SJCRH30 (cell line): ENCODE results near the gene SYK. TPM values are rescaled to one million over a fixed set of nuclear protein-coding genes. Genes with fewer than 3 reads are reported as not detected.
"Not testable (repeated sequence)": the region's sequence is repeated elsewhere in the genome, so short reads cannot be mapped to it uniquely, and the experiment has no call there.

Source experiments
- DNase-seq, 2 experiments: peaks; one replicate each; pipeline ENCODE4 v3.0.0-alpha.2; 2015 to 2020
- H3K27ac ChIP-seq: fragments of 250-450 bp; sonication (Bioruptor Pico); 2 replicates; pipeline ENCODE4 v1.5.1; 2020; ENCODE audit warnings: mild to moderate bottlenecking, moderate library complexity
- H3K27me3 ChIP-seq: fragments of 250-450 bp; sonication (Bioruptor Pico); 2 replicates; pipeline ENCODE4 v1.5.1; 2020; ENCODE audit warnings: mild to moderate bottlenecking, moderate library complexity
- H3K36me3 ChIP-seq: fragments of 250-450 bp; sonication (Bioruptor Pico); 2 replicates; pipeline ENCODE4 v1.5.1; 2020; ENCODE audit warnings: mild to moderate bottlenecking, moderate library complexity
- H3K4me1 ChIP-seq: fragments of 250-450 bp; sonication (Bioruptor Pico); 2 replicates; pipeline ENCODE4 v1.5.1; 2020; ENCODE audit warnings: mild to moderate bottlenecking, moderate library complexity
- H3K4me3 ChIP-seq: fragments of 250-450 bp; sonication (Bioruptor Pico); 2 replicates; pipeline ENCODE4 v1.5.1; 2020; ENCODE audit warnings: mild to moderate bottlenecking, moderate library complexity
- H3K9me3 ChIP-seq: fragments of 250-450 bp; sonication (Bioruptor Pico); replicated peaks from 2 replicates; pipeline ENCODE4 v1.5.1; 2020; ENCODE audit warnings: mild to moderate bottlenecking, moderate library complexity
- total RNA-seq: library from RNA; depleted of rRNA; stranded (reverse); fragments of >200 nt; shearing (Covaris generic); gene quantifications from 2 replicates; pipeline ENCODE4 v1.2.3, GENCODE V29; 2014

SYK gene
- total RNA-seq, 1 experiment from 2014 or later: not detected

- no peaks in the 10 kb centered on the region for H3K36me3 ChIP-seq
- H3K27me3 ChIP-seq: no peaks in the 10 kb centered on the region
- DNase-seq: no peak
- no peak overlapping the region for H3K4me3 ChIP-seq
- H3K9me3 ChIP-seq: 0 out of 2 replicates have a peak, but pooled peaks cover 2% of the 10 kb centered on the region
- no peaks in the 10 kb centered on the region for H3K4me1 ChIP-seq
- no peak overlapping the region for H3K27ac ChIP-seq
Measured at GRCh38 chr9:90807006-90807405, 5.4 kb downstream of the SYK start.

DNA sequence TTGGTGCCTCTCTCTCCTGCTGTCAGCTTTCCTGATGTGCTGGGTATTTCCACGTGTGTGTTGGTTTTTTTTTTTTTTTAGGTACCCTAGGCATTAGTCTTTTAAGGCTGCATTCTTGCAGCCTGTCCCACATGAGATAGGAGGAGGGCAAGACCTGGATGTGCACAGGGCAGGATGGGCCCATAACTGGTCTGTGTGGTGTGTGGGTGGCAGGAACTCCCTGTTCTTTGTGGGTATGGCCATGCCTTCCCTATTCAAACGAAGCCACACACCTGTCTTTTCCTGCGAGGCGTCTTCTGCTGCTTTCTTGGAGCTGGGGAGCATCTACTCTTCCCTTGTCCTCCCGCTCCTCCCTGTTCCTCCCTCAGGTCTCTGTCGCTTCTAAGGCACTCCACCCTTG, 6.8 kb downstream of the SYK start:
- Histone ChIP-seq H3K36me3 (no peaks in the 10 kb centered on the region), H3K4me3 (no peak overlapping the region), H3K27me3 (no peaks in the 10 kb centered on the region), H3K27ac (no peak overlapping the region), H3K9me3 (no peaks in the 10 kb centered on the region), H3K4me1 (no peaks in the 10 kb centered on the region)
- no peak for DNase-seq

DNA sequence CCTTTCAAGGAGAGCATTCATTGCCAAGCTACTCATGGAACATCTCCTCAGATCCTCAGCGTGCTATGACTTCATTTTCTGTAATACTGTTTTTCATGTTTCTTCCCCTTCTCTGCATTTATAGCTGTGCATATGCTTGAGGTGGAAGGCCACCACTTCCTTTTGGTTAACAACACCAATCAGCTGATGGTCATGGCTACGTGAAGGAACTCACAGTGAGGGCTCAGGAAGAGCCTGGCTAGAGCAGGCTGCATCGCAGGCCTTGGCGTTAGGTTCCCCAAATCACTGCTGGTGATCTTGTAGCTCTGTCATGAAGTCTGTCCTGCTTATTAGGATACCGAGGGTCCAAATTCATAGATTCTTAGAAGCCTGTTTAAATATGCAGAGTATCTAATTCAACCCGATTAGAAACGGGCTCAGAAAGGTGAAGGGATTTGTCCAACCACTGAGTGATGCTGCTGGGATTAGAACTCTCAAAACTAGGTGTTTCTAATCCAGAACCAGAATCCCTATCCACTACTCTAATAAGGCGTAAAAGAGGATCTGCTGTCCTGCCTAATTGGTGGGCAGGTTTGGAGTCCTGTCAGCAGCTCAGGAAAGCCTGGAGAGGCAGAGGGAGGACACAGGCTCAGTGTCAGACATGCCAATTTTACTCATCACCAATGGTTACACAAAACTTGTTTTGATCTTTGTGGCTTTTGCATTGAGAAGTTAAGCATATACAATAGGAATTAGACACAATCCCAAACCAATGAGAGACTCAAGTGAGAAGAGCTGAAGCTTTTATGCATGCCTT, 7.5 kb downstream of the SYK start:
- H3K4me1 ChIP-seq: no peaks in the 10 kb centered on the region
- no peaks in the 10 kb centered on the region for H3K9me3 ChIP-seq
- DNase-seq: no peak
- no peak overlapping the region for H3K27ac ChIP-seq
- H3K36me3 ChIP-seq: no peaks in the 10 kb centered on the region
- H3K27me3 ChIP-seq: no peaks in the 10 kb centered on the region
- H3K4me3 ChIP-seq: no peak overlapping the region

DNA sequence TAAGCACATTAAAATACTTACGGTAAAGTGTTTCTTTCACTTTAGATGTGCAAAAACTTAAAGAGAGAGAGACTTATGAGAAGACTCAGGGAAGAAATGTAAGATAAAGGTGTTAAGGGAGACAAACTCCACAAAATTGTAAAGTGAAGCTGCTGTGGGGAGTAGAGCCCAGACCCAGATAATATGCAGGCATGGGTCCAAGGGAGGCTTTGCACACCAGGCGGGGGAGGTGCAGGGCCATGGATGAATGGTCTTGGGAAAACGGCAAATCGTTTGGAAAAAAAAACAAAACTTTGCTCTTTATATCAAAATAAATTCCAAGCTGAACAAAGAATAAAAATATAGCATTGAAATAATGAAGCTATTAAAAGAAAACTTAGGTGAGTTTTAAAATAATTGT, 9.1 kb downstream of the SYK start:
- Histone ChIP-seq H3K36me3 (no peaks in the 10 kb centered on the region), H3K27ac (no peak overlapping the region), H3K9me3 (no peaks in the 10 kb centered on the region), H3K27me3 (no peaks in the 10 kb centered on the region), H3K4me1 (no peaks in the 10 kb centered on the region), H3K4me3 (no peak overlapping the region)
- no peak for DNase-seq

GRCh38 chr9:90813046-90813445, 11.4 kb downstream of the SYK start:
- H3K27me3 ChIP-seq: no peaks in the 10 kb centered on the region
- H3K9me3 ChIP-seq: no peaks in the 10 kb centered on the region; the same call in 1 of the 2 replicates
- H3K4me1 ChIP-seq: no peaks in the 10 kb centered on the region
- H3K4me3 ChIP-seq: no peak overlapping the region
- H3K27ac ChIP-seq: no peak overlapping the region
- no peaks in the 10 kb centered on the region for H3K36me3 ChIP-seq
- DNase-seq: no peak

DNA sequence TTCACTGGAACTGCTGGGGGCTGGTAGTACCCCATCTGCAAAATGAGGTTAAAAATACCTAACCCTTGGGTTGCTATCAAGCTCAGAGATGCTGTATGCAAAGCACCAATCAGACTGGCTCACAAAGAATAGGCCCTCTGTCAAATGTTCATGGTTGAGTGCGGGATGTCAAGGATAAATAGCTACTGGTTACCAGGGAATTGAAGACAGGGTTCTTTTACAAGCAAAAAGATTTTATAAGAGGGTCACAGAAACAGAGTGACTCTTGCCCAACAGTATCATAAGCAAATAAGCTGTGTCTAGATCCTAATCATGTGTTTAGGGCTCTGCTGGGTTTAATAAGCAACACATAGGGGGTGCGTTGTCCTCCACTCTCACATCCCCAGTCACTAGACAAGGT, 11.9 kb downstream of the SYK start:
- H3K36me3 ChIP-seq: no peaks in the 10 kb centered on the region
- H3K9me3 ChIP-seq: no peaks in the 10 kb centered on the region; the same call in 1 of the 2 replicates
- no peak for DNase-seq
- no peak overlapping the region for H3K4me3 ChIP-seq
- no peaks in the 10 kb centered on the region for H3K4me1 ChIP-seq
- no peak overlapping the region for H3K27ac ChIP-seq
- H3K27me3 ChIP-seq: no peaks in the 10 kb centered on the region

DNA sequence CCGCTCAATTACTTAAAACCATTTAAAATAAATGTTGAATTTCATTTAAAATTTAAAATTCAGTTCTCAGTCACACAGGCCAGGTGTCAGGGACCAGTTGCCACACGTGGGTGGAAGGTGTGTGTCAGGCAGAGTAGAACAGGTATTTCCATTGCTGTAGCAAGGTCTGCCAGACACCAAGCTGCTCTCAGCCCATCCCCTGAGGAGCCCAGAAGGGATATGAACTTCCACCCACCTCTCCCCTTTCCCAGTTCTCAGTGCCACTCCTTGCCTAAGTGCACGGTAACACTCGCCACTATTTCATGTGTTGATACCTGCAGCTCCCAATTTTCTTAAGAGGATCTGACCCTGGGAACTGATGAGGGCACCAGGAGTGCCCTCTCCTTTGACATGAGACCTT, 12.7 kb downstream of the SYK start:
- Histone ChIP-seq H3K4me1 (no peaks in the 10 kb centered on the region), H3K9me3 (no peaks in the 10 kb centered on the region; the same call in 1 of the 2 replicates), H3K27me3 (no peaks in the 10 kb centered on the region), H3K4me3 (no peak overlapping the region), H3K36me3 (no peaks in the 10 kb centered on the region), H3K27ac (no peak overlapping the region)
- DNase-seq: no peak

DNA sequence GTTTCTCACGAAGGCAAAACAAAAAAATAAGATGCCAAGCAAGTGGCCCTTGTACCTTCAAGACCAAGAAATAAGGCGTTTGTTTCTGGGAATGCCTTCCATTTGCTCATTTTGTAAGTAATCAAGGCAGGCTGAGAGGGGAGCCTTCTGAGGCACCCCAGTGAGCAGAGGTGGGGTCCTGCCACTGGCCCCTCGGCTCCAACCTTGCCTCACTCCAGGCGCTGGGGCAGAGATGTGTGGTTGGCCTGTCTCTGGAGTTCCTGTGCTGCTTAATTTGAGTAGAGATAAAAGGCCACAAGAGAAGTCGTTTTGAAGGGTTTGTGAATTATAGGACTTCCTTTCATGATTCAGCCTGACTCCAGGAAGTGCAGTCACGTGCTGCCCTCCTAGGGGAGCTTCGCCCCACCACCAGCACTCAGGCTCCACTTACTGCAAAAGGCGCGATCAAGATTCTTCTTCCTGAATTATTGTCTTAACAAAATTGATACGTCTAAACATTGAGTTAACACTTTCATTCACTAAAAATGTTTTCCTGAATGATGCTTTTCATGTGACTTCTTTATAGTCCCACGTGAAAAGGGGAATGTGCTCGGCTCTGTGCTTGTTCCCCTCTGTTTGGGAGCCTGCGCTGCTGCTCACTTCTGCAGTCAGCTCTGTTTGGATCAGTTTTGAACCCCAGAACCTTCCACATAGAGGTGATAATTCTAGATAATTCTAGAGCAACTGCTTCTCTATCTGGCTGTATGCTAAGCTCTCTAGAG, 13.7 kb downstream of the SYK start:
- Histone ChIP-seq H3K27me3 (no peaks in the 10 kb centered on the region), H3K4me1 (no peaks in the 10 kb centered on the region), H3K4me3 (no peak overlapping the region), H3K27ac (no peak overlapping the region), H3K36me3 (no peaks in the 10 kb centered on the region), H3K9me3 (no peaks in the 10 kb centered on the region; the same call in 1 of the 2 replicates)
- no peak for DNase-seq

DNA sequence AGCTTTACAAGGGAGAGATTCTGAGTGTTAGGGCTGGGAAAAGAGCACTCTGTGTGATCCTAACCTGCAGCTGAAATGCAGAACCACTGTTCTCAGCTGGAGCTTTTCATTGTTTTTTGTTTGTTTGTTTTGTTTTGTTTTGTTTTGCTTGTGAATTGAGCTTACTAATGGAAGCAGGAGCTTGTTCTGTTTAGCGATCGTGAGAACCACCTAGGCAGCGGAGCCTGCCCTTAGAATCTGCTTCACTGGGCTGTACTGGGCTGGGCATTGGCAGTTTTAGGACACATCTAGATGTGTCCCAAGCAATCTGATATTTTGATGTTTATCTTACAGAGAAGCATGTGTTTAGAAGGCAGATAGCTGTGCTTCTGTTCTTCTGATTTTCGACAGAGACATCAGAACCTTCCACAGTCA, 14.3 kb downstream of the SYK start:
- H3K27ac ChIP-seq: no peak overlapping the region
- H3K36me3 ChIP-seq: no peaks in the 10 kb centered on the region
- no peak for DNase-seq
- no peaks in the 10 kb centered on the region for H3K4me1 ChIP-seq
- no peak overlapping the region for H3K4me3 ChIP-seq
- no peaks in the 10 kb centered on the region for H3K27me3 ChIP-seq
- H3K9me3 ChIP-seq: no peaks in the 10 kb centered on the region; the same call in 1 of the 2 replicates

DNA sequence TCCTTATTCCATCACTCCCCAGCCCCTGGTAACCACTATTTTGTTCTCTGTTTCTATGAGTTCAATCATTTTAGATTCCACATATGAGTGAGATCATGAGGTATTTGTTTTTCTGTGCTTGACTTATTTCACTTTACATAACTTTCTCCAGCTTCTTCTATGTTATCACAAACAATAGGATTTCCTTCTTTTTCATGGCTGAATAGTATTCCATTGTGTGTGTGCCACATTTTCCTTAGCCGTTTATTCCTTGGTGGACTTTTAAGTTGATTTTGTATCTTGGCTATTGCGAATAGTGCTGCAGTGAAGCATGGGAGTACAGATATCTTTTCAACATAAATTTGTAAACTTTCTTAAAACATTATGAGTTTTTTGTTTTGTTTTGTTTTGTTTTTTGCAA, 15.1 kb downstream of the SYK start:
- H3K4me3 ChIP-seq: no peak overlapping the region
- no peaks in the 10 kb centered on the region for H3K4me1 ChIP-seq
- H3K27ac ChIP-seq: no peak overlapping the region
- no peaks in the 10 kb centered on the region; the same call in 1 of the 2 replicates for H3K9me3 ChIP-seq
- no peaks in the 10 kb centered on the region for H3K36me3 ChIP-seq
- DNase-seq: no peak
- H3K27me3 ChIP-seq: no peaks in the 10 kb centered on the region

DNA sequence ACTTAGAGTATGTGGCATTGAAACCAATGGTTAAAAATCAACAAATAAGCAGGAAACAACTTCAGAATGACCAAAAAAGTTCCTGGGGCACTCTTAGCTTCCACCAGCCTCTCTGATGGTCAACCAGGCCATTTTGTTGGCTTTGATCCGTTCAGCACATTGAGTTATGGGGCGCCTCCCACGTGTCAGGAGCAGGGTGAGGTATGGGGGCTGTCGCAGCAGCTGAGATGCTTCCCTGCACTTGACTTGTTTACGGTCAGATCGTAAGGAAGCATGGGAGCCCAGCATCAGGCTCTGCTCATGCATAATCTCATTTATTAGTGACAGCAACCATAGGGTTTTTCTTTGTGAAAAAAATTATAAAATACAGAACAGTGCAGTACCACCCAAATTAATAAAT, 16.7 kb downstream of the SYK start:
- Histone ChIP-seq H3K27me3 (no peaks in the 10 kb centered on the region), H3K27ac (no peak overlapping the region), H3K36me3 (no peaks in the 10 kb centered on the region), H3K4me3 (no peak overlapping the region), H3K4me1 (no peaks in the 10 kb centered on the region), H3K9me3 (no peaks in the 10 kb centered on the region; the same call in 1 of the 2 replicates)
- no peak for DNase-seq

- not testable (repeated sequence) for DNase-seq, H3K27me3 ChIP-seq
Measured at GRCh38 chr9:90820406-90820805, 18.8 kb downstream of the SYK start.

GRCh38 chr9:90821236-90821635, 19.6 kb downstream of the SYK start:
- not testable (repeated sequence) for H3K27ac ChIP-seq, H3K4me1 ChIP-seq, H3K4me3 ChIP-seq, H3K36me3 ChIP-seq, DNase-seq, H3K27me3 ChIP-seq, H3K9me3 ChIP-seq

More at GRCh38 chr9:90820406-90820805, 18.8 kb downstream of the SYK start:
- not testable (repeated sequence) for H3K9me3 ChIP-seq, H3K4me1 ChIP-seq, H3K4me3 ChIP-seq, H3K27ac ChIP-seq, H3K36me3 ChIP-seq

- no peaks in the 10 kb centered on the region; the same call in 1 of the 2 replicates for H3K9me3 ChIP-seq
- H3K27me3 ChIP-seq: no peaks in the 10 kb centered on the region
- no peak overlapping the region for H3K27ac ChIP-seq
- H3K36me3 ChIP-seq: no peaks in the 10 kb centered on the region
- no peak overlapping the region for H3K4me3 ChIP-seq
- no peak for DNase-seq
- no peaks in the 10 kb centered on the region for H3K4me1 ChIP-seq
Measured at GRCh38 chr9:90821697-90822096, 20.1 kb downstream of the SYK start.

- H3K27me3 ChIP-seq: no peaks in the 10 kb centered on the region
- no peak for DNase-seq
- H3K36me3 ChIP-seq: no peaks in the 10 kb centered on the region
Measured at GRCh38 chr9:90822866-90823265, 21.2 kb downstream of the SYK start.

More at GRCh38 chr9:90822866-90823265, 21.2 kb downstream of the SYK start:
- Histone ChIP-seq H3K4me1 (no peaks in the 10 kb centered on the region), H3K27ac (no peak overlapping the region), H3K4me3 (no peak overlapping the region), H3K9me3 (no peaks in the 10 kb centered on the region)
